Tibial nerve (tissue), 4 donors: ENCODE results near the gene SOCS4.

ENCODE experiments used
- EP300 ChIP-seq, 2 donors: sonication (generic); formaldehyde crosslinking; IDR thresholded peaks; one replicate each; pipeline ENCODE4 v1.6.1; 2017; ENCODE audit warnings: antibody characterized with exemption in 2 of 2, mild to moderate bottlenecking in 1 of 2
- TF ChIP-seq, protein P1 (sequence below), 5 experiments: fragments of 200-600 bp in 3 of 5; fragments of 450-650 bp in 2 of 5; sonication (generic) in 3 of 5; IDR thresholded peaks; one replicate each; pipeline ENCODE4 v1.5.1; 2016 to 2019; ENCODE audit warnings: antibody characterized with exemption in 5 of 5, mild to moderate bottlenecking in 3 of 5, moderate library complexity in 2 of 5

DNA sequence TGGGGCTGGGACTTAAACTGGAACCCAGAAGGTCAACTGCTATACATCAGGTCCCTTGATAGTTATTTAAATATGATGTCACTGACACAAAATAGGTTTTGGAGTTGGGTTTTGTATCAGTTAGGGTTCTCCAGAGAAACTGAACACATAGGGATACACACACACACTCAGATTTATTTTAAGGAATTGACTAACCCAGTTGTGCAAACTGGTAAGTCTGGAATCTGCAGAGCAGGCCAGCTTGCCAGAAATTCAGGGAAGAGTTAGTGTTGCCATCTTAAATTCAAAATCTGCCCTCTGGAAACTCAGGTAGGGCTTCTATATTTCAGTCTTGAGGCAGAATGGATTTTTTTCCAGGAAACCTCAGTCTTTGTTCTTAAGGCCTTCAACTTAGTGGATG lies 61.3 kb downstream of the SOCS4 start:
- TF ChIP-seq, protein P1, sequence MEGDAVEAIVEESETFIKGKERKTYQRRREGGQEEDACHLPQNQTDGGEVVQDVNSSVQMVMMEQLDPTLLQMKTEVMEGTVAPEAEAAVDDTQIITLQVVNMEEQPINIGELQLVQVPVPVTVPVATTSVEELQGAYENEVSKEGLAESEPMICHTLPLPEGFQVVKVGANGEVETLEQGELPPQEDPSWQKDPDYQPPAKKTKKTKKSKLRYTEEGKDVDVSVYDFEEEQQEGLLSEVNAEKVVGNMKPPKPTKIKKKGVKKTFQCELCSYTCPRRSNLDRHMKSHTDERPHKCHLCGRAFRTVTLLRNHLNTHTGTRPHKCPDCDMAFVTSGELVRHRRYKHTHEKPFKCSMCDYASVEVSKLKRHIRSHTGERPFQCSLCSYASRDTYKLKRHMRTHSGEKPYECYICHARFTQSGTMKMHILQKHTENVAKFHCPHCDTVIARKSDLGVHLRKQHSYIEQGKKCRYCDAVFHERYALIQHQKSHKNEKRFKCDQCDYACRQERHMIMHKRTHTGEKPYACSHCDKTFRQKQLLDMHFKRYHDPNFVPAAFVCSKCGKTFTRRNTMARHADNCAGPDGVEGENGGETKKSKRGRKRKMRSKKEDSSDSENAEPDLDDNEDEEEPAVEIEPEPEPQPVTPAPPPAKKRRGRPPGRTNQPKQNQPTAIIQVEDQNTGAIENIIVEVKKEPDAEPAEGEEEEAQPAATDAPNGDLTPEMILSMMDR (IDR thresholded peaks at IDR 0.05): no peak
- TF ChIP-seq EP300 (IDR thresholded peaks at IDR 0.05): no peak
